ENCODE results near the gene SLC6A7. TPM values are rescaled to one million over a fixed set of nuclear protein-coding genes. Genes with fewer than 3 reads are reported as not detected.

SLC6A7 gene
- total RNA-seq, 1 experiment from 2014 or later, result 0.04 TPM

DNA sequence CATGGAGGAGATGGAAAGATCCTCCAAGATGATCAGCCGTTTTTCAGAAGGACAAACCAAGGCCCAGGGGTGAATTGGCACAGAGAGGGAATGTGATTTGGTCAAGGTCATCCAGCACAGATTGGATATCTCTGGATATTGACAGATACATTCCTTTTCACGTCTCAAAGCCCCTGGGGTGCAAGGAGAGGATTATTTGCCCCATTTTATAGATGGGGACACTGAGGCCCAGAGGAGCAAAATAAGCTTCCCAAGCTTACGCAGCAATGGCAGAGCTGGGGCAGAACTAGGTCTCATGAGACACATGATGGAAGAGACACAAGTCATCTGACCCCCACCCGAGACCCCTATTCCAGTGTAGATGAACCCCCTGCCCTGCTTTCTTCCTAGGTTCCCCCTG, 33.3 kb upstream of the SLC6A7 start:
- H3K36me3 Mint-ChIP-seq, result no peaks in the 10 kb centered on the region
- no peak for DNase-seq (ENCODE audit: low spot score)
- ChIA-PET CTCF (interaction anchor here (1.5 to 3.9 kb wide), 2 partner anchors 19 to 59 kb away, joined by 5 to 20 read pairs; no protein-coding TSS in a partner anchor), POLR2A (interaction anchor here (1.3 kb wide), 1 partner anchor 34 kb away, joined by 3 read pairs; the partner anchor contains the start of gene SLC6A7)
- peaks cover 31% of the 10 kb centered on the region for H3K4me1 Mint-ChIP-seq
- H3K9me3 Mint-ChIP-seq, result no peaks in the 10 kb centered on the region
- ATAC-seq, result no peak
- TF ChIP-seq GTF2I (CRISPR knock-in tag; conservative IDR thresholded peaks at IDR 0.05), result 0 out of 2 replicates have a peak, but pooled peaks have one; percentile 42
- TF ChIP-seq HMGA2 (CRISPR knock-in tag; IDR thresholded peaks at IDR 0.05), result no peak
- H3K27me3 Mint-ChIP-seq (ENCODE audit: low read depth), result peaks cover 10% of the 10 kb centered on the region
- no peak overlapping the region for H3K4me3 Mint-ChIP-seq
- no peak overlapping the region for H3K27ac Mint-ChIP-seq

DNA sequence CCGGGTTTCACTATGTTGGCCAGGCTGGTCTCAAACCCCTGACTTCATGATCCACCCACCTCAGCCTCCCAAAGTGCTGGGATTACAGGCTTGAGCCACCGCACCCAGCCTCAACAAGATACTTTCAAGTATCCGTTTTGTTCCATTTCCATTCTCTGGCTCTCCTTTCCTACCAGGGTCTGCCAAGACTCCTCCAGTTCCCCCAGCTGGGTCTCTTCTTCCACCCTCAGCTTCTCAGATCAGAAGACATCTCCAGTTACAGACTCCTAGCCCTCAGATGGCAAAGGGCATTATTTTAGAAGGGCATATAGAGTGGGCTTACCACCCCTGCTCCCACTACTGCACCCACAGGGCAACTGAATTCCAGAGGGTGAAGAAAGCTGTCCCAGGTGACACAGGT, 32.7 kb upstream of the SLC6A7 start:
- ChIA-PET POLR2A (interaction anchor here (1.3 kb wide), 1 partner anchor 33 kb away, joined by 3 read pairs; the partner anchor contains the start of gene SLC6A7), CTCF (interaction anchor here (1.3 to 3.9 kb wide), 3 partner anchors 19 to 61 kb away, joined by 3 to 20 read pairs (median 3); no protein-coding TSS in a partner anchor)
- H3K9me3 Mint-ChIP-seq, result no peaks in the 10 kb centered on the region
- no peak overlapping the region for H3K27ac Mint-ChIP-seq
- DNase-seq (ENCODE audit: low spot score), result no peak
- peaks cover 32% of the 10 kb centered on the region for H3K4me1 Mint-ChIP-seq
- H3K27me3 Mint-ChIP-seq (ENCODE audit: low read depth), result peaks cover 15% of the 10 kb centered on the region
- TF ChIP-seq ZNF121 (CRISPR knock-in tag; IDR thresholded peaks at IDR 0.05) (no peak), JUN (CRISPR knock-in tag; IDR thresholded peaks at IDR 0.05) (no peak), TEAD1 (CRISPR knock-in tag; IDR thresholded peaks at IDR 0.05) (no peak), ZNF423 (CRISPR knock-in tag; IDR thresholded peaks at IDR 0.05) (no peak), E2F5 (CRISPR knock-in tag; IDR thresholded peaks at IDR 0.05) (no peak), ZNF512 (CRISPR knock-in tag; IDR thresholded peaks at IDR 0.05; ENCODE audit: borderline replicate concordance) (no peak)
- TF ChIP-seq, protein P1, sequence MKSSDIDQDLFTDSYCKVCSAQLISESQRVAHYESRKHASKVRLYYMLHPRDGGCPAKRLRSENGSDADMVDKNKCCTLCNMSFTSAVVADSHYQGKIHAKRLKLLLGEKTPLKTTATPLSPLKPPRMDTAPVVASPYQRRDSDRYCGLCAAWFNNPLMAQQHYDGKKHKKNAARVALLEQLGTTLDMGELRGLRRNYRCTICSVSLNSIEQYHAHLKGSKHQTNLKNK (CRISPR knock-in tag; IDR thresholded peaks at IDR 0.05), result no peak
- ATAC-seq, result no peak
- no peak overlapping the region for H3K4me3 Mint-ChIP-seq
- H3K36me3 Mint-ChIP-seq, result no peaks in the 10 kb centered on the region

GRCh38 chr5:150158170-150158949, 31.5 kb upstream of the SLC6A7 start:
- Mint-ChIP-seq H3K4me1 (peaks cover 30% of the 10 kb centered on the region), H3K27me3 (ENCODE audit: low read depth) (peaks cover 25% of the 10 kb centered on the region), H3K4me3 (no peak overlapping the region), H3K9me3 (no peaks in the 10 kb centered on the region), H3K36me3 (no peaks in the 10 kb centered on the region), H3K27ac (no peak overlapping the region)
- DNase-seq (ENCODE audit: low spot score) (no peak), ATAC-seq (no peak)
- TF ChIP-seq ZNF263 (CRISPR knock-in tag; IDR thresholded peaks at IDR 0.05; ENCODE audit: low read depth), result no peak
- no peak for TF ChIP-seq RORB (CRISPR knock-in tag; IDR thresholded peaks at IDR 0.05)
- TF ChIP-seq CTCF (IDR thresholded peaks at IDR 0.05), result no peak
- no peak for TF ChIP-seq NR3C1 (CRISPR knock-in tag; conservative IDR thresholded peaks at IDR 0.05; ENCODE audit: low read depth)
- TF ChIP-seq, protein P2, sequence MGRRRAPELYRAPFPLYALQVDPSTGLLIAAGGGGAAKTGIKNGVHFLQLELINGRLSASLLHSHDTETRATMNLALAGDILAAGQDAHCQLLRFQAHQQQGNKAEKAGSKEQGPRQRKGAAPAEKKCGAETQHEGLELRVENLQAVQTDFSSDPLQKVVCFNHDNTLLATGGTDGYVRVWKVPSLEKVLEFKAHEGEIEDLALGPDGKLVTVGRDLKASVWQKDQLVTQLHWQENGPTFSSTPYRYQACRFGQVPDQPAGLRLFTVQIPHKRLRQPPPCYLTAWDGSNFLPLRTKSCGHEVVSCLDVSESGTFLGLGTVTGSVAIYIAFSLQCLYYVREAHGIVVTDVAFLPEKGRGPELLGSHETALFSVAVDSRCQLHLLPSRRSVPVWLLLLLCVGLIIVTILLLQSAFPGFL (CRISPR knock-in tag; IDR thresholded peaks at IDR 0.05; ENCODE audit: borderline replicate concordance), result no peak
- no peak for TF ChIP-seq AFF4 (CRISPR knock-in tag; IDR thresholded peaks at IDR 0.05; ENCODE audit: borderline replicate concordance)
- TF ChIP-seq NR2C2 (CRISPR knock-in tag; IDR thresholded peaks at IDR 0.05), result no peak
- TF ChIP-seq ZNF512 (CRISPR knock-in tag; IDR thresholded peaks at IDR 0.05; ENCODE audit: borderline replicate concordance), result no peak
- POLR2A ChIA-PET, result no interaction called here
- CTCF ChIA-PET, result interaction anchor here (0.8 to 3.9 kb wide), 6 partner anchors 17 to 60 kb away, joined by 3 to 20 read pairs (median 3); no protein-coding TSS in a partner anchor

Data from WTC11 (cell line).